ENCODE measurements around the gene ADGRL1. TPM values are rescaled to one million over a fixed set of nuclear protein-coding genes. Genes with fewer than 3 reads are reported as not detected.
A peak's percentile ranks its signal among the peaks of the same experiment; 100 is the strongest.

ADGRL1 gene
- total and polyA plus RNA-seq, 8 donors, result 6.0 to 24.5 (median 13.3) TPM

GRCh38 chr19:14167576-14168138 is 38.3 kb downstream of the ADGRL1 start:
- 27 to 56% (median 35%) methylated on average over 9 to 18 of the region's 18 CpGs for WGBS, 5 donors
- peak overlapping the region in 1 of 4 donors; percentile 7 for H3K4me3 ChIP-seq
- peaks cover 6 to 25% (median 20%) of the 10 kb centered on the region in 4 donors for H3K4me1 ChIP-seq
- H3K36me3 ChIP-seq, result peaks cover 13 to 57% (median 50%) of the 10 kb centered on the region in 4 donors
- DNase-seq, result peak in 1 of 2 donors; percentile 81
- no peaks in the 10 kb centered on the region for H3K27me3 ChIP-seq
- no peaks in the 10 kb centered on the region for H3K9me3 ChIP-seq
- H3K27ac ChIP-seq, result peak overlapping the region in 1 of 5 donors; percentile 51
- intact Hi-C loops (cut with DNase I; ENCODE audit: low total_unique reads), result no loop called here
- TF ChIP-seq POLR2AphosphoS5 (IDR thresholded peaks at IDR 0.05) (no peak), POLR2A (IDR thresholded peaks at IDR 0.05) (no peak), EP300 (IDR thresholded peaks at IDR 0.05) (no peak)
- TF ChIP-seq, protein P1, sequence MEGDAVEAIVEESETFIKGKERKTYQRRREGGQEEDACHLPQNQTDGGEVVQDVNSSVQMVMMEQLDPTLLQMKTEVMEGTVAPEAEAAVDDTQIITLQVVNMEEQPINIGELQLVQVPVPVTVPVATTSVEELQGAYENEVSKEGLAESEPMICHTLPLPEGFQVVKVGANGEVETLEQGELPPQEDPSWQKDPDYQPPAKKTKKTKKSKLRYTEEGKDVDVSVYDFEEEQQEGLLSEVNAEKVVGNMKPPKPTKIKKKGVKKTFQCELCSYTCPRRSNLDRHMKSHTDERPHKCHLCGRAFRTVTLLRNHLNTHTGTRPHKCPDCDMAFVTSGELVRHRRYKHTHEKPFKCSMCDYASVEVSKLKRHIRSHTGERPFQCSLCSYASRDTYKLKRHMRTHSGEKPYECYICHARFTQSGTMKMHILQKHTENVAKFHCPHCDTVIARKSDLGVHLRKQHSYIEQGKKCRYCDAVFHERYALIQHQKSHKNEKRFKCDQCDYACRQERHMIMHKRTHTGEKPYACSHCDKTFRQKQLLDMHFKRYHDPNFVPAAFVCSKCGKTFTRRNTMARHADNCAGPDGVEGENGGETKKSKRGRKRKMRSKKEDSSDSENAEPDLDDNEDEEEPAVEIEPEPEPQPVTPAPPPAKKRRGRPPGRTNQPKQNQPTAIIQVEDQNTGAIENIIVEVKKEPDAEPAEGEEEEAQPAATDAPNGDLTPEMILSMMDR (IDR thresholded peaks at IDR 0.05), result no peak

DNA sequence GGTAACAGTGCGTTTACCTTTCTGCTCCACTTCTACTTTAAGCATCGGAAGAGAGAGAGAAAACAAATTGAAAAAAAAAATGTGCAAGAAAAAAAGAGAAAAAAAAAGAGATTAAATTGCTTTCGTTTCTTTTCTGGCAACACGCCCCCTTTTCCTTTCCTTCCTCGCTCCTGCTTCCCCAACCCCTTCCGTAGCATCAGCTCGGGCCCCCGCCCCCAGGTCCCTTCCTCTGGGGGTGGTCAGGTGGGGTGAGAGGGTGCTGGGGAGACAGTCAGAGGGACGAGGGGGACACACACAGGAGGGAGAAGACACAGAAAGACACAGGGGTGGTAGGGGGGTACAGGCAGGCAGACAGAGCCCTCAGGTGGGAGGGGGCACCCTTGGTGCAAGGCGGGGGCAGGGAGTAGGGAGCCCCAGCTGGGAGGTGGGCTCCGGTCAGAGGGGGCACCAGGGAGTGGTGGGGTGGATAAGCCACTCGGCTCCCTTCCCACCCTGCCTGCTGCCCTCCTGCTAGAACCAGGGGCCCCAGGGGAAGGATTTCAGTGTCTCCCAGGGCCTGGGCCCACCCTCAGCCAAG is 38.9 kb downstream of the ADGRL1 start:
- TF ChIP-seq, protein P1 (IDR thresholded peaks at IDR 0.05), result no peak
- TF ChIP-seq POLR2AphosphoS5 (IDR thresholded peaks at IDR 0.05) (no peak), EP300 (IDR thresholded peaks at IDR 0.05) (no peak), POLR2A (IDR thresholded peaks at IDR 0.05) (no peak)
- H3K9me3 ChIP-seq, result no peaks in the 10 kb centered on the region
- peak overlapping the region in 1 of 5 donors; percentile 51 for H3K27ac ChIP-seq
- H3K4me1 ChIP-seq, result peaks cover 6 to 25% (median 20%) of the 10 kb centered on the region in 4 donors
- DNase-seq, result peak in 1 of 2 donors; percentile 61
- intact Hi-C loops (cut with DNase I; ENCODE audit: low total_unique reads), result no loop called here
- no peaks in the 10 kb centered on the region for H3K27me3 ChIP-seq
- peaks cover 18 to 57% (median 50%) of the 10 kb centered on the region in 4 donors for H3K36me3 ChIP-seq
- H3K4me3 ChIP-seq, result peak overlapping the region in 1 of 4 donors; percentile 0
- 40 to 61% (median 49%) methylated on average over 11 to 12 of the region's 12 CpGs for WGBS, 5 donors

DNA sequence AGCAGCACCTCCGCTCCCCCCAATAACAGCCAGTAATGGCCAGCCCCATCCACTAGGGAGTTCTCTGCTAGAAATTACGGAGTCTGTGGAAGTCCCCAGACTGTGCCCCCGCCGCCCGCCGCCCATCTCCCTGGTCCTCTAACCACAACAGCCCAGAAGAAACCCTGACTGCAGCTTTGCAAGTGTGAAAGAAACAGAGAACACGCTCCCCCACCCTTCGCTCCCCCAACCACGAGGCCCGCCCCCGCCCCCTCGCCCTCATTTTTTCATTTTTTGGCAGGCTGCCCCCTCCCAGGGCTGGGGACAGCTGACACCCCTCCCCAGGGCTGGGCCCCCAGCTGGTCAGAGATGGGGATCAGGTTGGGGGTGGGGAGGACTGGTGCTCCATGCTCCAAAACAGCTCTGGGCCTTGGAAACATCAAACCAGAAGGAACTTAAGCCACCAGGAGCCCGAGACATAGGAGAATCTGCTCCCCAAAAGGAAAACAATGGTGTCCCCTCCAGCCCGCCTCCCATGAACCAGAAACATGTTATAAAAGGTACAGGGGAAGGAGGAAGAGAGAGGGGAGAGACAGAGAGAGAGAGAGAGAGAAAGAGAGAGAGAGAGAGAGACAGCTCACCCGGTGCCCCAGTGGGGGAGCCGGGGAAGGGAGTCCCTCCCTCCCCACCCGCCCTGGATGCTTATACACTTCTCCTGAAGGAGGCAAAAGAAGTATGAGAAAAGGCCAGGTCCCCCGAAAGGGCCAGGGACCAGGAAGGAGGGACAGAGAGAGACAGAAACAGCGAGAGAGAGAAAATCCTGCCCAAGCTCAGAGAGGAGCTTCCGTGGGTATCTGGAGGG is 39.8 kb downstream of the ADGRL1 start:
- intact Hi-C loops (cut with DNase I; ENCODE audit: low total_unique reads), result no loop called here
- H3K36me3 ChIP-seq, result peaks cover 17 to 55% (median 49%) of the 10 kb centered on the region in 4 donors
- 55 to 76% (median 69%) methylated on average over 18 to 20 of the region's 20 CpGs for WGBS, 5 donors
- peak in 1 of 2 donors; percentile 60 for DNase-seq
- no peak for TF ChIP-seq EP300 (IDR thresholded peaks at IDR 0.05)
- TF ChIP-seq POLR2A (IDR thresholded peaks at IDR 0.05), result no peak
- no peak for TF ChIP-seq POLR2AphosphoS5 (IDR thresholded peaks at IDR 0.05)
- TF ChIP-seq, protein P1 (IDR thresholded peaks at IDR 0.05), result no peak
- H3K27ac ChIP-seq, result peak overlapping the region in 2 of 5 donors; percentile 46 to 51
- peak overlapping the region in 1 of 4 donors; percentile 0 for H3K4me3 ChIP-seq
- peaks cover 6 to 25% (median 20%) of the 10 kb centered on the region in 4 donors for H3K4me1 ChIP-seq
- H3K27me3 ChIP-seq, result no peaks in the 10 kb centered on the region
- no peaks in the 10 kb centered on the region for H3K9me3 ChIP-seq

All from stomach (tissue), 9 donors.